GM18870 (cell line): ENCODE results near the gene GGA2.

Experiments used
- ATAC-seq: cut with Tn5 transposase; IDR thresholded peaks from one replicate; pipeline ENCODE4 v1.9.1; 2021; ENCODE audit warnings: moderate library complexity; ENCODE audit not compliant: unreplicated experiment

The GGA2 gene

GRCh38 chr16:23423496-23424049 lies 86.7 kb downstream of the GGA2 start:
- no peak for ATAC-seq

- no peak for ATAC-seq
Observed at GRCh38 chr16:23420011-23420410, 90.3 kb downstream of the GGA2 start.

- ATAC-seq: no peak
Observed at GRCh38 chr16:23416816-23417215, 93.5 kb downstream of the GGA2 start.

- ATAC-seq: no peak
Observed at GRCh38 chr16:23414731-23415130, 95.6 kb downstream of the GGA2 start.
